ENCODE measurements around the gene POLR2E.

DNA sequence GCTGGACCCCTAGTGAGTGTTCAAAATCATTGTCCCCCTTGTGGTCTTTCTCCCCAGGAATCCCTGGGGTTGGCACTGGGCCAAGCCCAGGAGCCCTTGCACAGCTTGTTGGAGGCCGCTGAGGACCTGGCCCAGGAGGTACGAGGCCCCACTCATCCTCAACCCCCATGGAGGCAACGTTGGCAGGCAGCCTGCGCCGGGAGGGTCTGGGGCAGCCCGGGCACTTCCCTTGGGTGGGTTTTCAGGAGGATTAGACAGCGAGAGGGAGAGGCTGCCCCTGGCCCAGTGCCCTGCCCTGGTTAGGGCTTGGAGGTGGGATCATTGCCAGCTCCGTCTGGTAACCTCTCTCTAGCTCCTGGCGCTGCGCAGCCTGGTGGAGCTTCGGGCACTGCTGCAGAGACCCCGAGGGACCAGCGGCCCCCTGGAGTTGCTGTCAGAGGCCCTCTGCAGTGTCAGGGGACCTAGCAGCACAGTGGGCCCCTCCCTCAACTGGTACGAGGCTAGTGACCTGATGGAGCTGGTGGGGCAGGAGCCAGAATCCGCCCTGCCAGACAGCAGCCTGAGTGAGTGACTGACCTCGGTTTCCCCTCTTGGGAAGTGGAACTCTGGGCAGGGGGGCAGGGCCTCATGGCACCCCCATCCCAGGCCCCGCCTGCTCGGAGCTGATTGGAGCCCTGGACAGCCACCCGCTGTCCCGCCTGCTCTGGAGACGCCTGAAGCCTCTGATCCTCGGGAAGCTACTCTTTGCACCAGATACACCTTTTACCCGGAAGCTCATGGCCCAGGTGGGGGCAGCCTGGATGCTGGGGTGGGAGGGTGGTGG, 52.3 kb downstream of the POLR2E start:
- no peak for TF ChIP-seq TBP (optimal IDR thresholded peaks at IDR 0.05; ENCODE audit: low read depth, low read length)
- TF ChIP-seq, protein P1, sequence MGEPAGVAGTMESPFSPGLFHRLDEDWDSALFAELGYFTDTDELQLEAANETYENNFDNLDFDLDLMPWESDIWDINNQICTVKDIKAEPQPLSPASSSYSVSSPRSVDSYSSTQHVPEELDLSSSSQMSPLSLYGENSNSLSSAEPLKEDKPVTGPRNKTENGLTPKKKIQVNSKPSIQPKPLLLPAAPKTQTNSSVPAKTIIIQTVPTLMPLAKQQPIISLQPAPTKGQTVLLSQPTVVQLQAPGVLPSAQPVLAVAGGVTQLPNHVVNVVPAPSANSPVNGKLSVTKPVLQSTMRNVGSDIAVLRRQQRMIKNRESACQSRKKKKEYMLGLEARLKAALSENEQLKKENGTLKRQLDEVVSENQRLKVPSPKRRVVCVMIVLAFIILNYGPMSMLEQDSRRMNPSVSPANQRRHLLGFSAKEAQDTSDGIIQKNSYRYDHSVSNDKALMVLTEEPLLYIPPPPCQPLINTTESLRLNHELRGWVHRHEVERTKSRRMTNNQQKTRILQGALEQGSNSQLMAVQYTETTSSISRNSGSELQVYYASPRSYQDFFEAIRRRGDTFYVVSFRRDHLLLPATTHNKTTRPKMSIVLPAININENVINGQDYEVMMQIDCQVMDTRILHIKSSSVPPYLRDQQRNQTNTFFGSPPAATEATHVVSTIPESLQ (CRISPR knock-in tag; IDR thresholded peaks at IDR 0.05): no peak

All from K562 (cell line).